ENCODE measurements around the gene PEX16.

DNA sequence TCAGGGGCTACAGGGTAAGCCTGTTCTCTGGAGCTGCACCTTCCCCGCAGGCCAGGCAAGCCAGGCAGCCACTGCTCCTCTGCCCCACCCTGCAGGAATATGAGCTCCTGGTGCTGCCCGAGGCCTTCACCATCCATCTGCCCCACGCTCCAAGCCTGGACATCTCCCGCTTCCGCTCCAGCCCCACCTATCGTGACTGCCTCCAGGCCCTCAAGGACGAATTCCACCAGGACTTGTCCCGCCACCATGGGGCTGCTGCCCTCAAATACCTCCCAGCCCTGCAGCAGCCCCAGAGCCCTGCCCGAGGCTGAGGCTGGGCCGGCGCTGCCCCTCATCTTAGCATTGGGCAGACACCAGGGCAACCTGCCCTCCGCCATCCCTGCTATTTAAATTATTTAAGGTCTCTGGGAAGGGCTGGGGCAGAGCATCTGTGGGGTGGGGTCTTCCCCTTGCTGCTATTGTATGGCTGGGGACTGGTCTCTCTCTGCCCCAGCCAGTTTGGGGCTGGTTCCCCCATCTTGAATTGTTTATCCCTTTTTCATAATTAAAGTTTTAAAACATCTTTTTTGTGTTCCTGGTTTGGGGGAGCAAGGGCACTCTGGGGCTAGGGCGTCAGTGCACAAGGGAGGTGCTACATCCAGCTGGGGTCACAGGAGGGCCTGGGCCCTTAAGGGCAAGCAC lies 11.0 kb upstream of the PEX16 start:
- TF ChIP-seq CTCF (IDR thresholded peaks at IDR 0.05) (no peak), POLR2AphosphoS5 (IDR thresholded peaks at IDR 0.05) (no peak), POLR2A (IDR thresholded peaks at IDR 0.05) (no peak), EP300 (IDR thresholded peaks at IDR 0.05) (no peak)
